Measurements from ENCODE around the gene HCN3. TPM values are rescaled to one million over a fixed set of nuclear protein-coding genes. Genes with fewer than 3 reads are reported as not detected.

The HCN3 gene
- polyA plus RNA-seq, 1 of the 3 experiments (the other 2 are of a cell fraction), result 9.7 TPM

DNA sequence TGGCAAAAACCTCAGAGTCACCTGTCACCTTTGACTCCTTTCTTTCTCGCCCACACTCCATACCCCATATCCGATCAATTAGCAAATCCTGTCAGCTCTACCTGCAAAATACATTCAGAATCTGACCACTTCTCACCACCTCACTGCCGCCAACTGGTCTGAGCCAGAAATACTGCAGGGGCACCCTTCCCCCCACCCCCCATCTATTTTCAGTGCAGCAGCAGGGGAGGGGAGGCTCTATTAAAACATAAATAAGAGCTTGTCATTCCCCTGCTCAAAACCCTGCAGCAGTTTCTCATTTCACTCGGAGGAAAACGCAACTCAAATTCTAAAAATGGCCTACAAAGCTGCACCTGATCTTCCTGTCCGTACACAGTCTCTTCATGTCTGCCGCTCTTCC is 20.1 kb downstream of the HCN3 start:
- Histone ChIP-seq H3K27me3 (ENCODE audit: insufficient read depth) (no peaks in the 10 kb centered on the region), H3K4me2 (no peak overlapping the region), H3K79me2 (ENCODE audit: insufficient read depth) (no peaks in the 10 kb centered on the region), H3K9ac (no peak overlapping the region), H3K9me2 (no peaks in the 10 kb centered on the region), H3K9me3 (no peaks in the 10 kb centered on the region), H3K4me1 (ENCODE audit: control insufficient read depth in 1 of 2, insufficient read depth in 2 of 2, low read depth in 1 of 2, low read length in 1 of 2) (no peaks in the 10 kb centered on the region), H3K27ac (ENCODE audit: low read depth in 2 of 2, low read length in 1 of 2) (no peak overlapping the region), H3F3A (replicated peaks; ENCODE audit: insufficient read depth) (no peaks in the 10 kb centered on the region), H4K20me1 (ENCODE audit: insufficient read depth) (no peaks in the 10 kb centered on the region), H3K36me3 (replicated peaks in 1 of 2; ENCODE audit: control insufficient read depth in 1 of 2, insufficient read depth in 2 of 2, low read length in 1 of 2) (no peaks in the 10 kb centered on the region), H2AFZ (ENCODE audit: low read depth) (no peak overlapping the region), H3K4me3 (ENCODE audit: low read depth in 2 of 2, low read length in 1 of 2) (no peak overlapping the region)
- no peak for DNase-seq
- POLR2A ChIA-PET, result no interaction called here
- CTCF ChIA-PET, result interaction anchor here (0.8 to 1.3 kb wide), 2 partner anchors 11 to 26 kb away, joined by 3 to 6 read pairs; partner anchors contain the start of gene FDPS
- WGBS (ENCODE audit: low lambda C conversion rate), result 83% methylated on average over 7 of the region's 7 CpGs
- TF ChIP-seq TCF12 (IDR thresholded peaks at IDR 0.05), result no peak
- TF ChIP-seq USF2 (IDR thresholded peaks at IDR 0.05; ENCODE audit: borderline replicate concordance, low read depth, low read length), result no peak
- no peak for TF ChIP-seq MXI1 (IDR thresholded peaks at IDR 0.05; ENCODE audit: low read depth, low read length)
- TF ChIP-seq ZBTB33 (IDR thresholded peaks at IDR 0.05; ENCODE audit: borderline replicate concordance, low read depth), result no peak
- TF ChIP-seq RCOR1 (IDR thresholded peaks at IDR 0.05; ENCODE audit: low read length), result no peak
- TF ChIP-seq MEF2A (IDR thresholded peaks at IDR 0.05; ENCODE audit: borderline replicate concordance, low read depth), result no peak
- TF ChIP-seq IRF3 (IDR thresholded peaks at IDR 0.05; ENCODE audit: low read depth, low read length), result no peak
- TF ChIP-seq, protein P1, sequence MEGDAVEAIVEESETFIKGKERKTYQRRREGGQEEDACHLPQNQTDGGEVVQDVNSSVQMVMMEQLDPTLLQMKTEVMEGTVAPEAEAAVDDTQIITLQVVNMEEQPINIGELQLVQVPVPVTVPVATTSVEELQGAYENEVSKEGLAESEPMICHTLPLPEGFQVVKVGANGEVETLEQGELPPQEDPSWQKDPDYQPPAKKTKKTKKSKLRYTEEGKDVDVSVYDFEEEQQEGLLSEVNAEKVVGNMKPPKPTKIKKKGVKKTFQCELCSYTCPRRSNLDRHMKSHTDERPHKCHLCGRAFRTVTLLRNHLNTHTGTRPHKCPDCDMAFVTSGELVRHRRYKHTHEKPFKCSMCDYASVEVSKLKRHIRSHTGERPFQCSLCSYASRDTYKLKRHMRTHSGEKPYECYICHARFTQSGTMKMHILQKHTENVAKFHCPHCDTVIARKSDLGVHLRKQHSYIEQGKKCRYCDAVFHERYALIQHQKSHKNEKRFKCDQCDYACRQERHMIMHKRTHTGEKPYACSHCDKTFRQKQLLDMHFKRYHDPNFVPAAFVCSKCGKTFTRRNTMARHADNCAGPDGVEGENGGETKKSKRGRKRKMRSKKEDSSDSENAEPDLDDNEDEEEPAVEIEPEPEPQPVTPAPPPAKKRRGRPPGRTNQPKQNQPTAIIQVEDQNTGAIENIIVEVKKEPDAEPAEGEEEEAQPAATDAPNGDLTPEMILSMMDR (IDR thresholded peaks at IDR 0.05), result no peak
- no peak for TF ChIP-seq RXRA (IDR thresholded peaks at IDR 0.05; ENCODE audit: borderline replicate concordance, low read depth)
- TF ChIP-seq, protein P2, sequence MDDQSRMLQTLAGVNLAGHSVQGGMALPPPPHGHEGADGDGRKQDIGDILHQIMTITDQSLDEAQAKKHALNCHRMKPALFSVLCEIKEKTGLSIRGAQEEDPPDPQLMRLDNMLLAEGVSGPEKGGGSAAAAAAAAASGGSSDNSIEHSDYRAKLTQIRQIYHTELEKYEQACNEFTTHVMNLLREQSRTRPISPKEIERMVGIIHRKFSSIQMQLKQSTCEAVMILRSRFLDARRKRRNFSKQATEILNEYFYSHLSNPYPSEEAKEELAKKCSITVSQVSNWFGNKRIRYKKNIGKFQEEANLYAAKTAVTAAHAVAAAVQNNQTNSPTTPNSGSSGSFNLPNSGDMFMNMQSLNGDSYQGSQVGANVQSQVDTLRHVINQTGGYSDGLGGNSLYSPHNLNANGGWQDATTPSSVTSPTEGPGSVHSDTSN (IDR thresholded peaks at IDR 0.05), result no peak
- TF ChIP-seq RAD21 (IDR thresholded peaks at IDR 0.05; ENCODE audit: low read length), result no peak
- TF ChIP-seq EZH2phosphoT487 (IDR thresholded peaks at IDR 0.05; ENCODE audit: borderline replicate concordance, low read depth), result no peak
- TF ChIP-seq NRF1 (IDR thresholded peaks at IDR 0.05; ENCODE audit: low read depth, low read length), result no peak
- TF ChIP-seq YY1 (IDR thresholded peaks at IDR 0.05; ENCODE audit: low read depth), result no peak
- no peak for TF ChIP-seq EP300 (IDR thresholded peaks at IDR 0.05; ENCODE audit: borderline replicate concordance in 1 of 2, low read depth in 1 of 2, low read length in 1 of 2)
- TF ChIP-seq ELF1 (IDR thresholded peaks at IDR 0.05), result no peak
- no peak for TF ChIP-seq RFX5 (IDR thresholded peaks at IDR 0.05; ENCODE audit: low read length)
- TF ChIP-seq NFIC (IDR thresholded peaks at IDR 0.05; ENCODE audit: borderline replicate concordance), result no peak
- TF ChIP-seq, protein P3, sequence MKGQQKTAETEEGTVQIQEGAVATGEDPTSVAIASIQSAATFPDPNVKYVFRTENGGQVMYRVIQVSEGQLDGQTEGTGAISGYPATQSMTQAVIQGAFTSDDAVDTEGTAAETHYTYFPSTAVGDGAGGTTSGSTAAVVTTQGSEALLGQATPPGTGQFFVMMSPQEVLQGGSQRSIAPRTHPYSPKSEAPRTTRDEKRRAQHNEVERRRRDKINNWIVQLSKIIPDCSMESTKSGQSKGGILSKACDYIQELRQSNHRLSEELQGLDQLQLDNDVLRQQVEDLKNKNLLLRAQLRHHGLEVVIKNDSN (IDR thresholded peaks at IDR 0.05; ENCODE audit: borderline replicate concordance, low read depth), result no peak
